ENCODE results near the gene ZSCAN23. TPM values are rescaled to one million over a fixed set of nuclear protein-coding genes. Genes with fewer than 3 reads are reported as not detected.

The ZSCAN23 gene
- total RNA-seq, 1 donor from 2014 or later: 1.5 TPM

Other genes with a start within 250 kb of the ZSCAN23 start
- 6.4 TPM for gene ZSCAN9, start 218.2 kb downstream of the ZSCAN23 start, total RNA-seq
- 2.7 TPM for gene ZKSCAN4, start 191.2 kb downstream of the ZSCAN23 start, total RNA-seq
- gene NKAPL, start 184.2 kb downstream of the ZSCAN23 start, total RNA-seq: 3.1 TPM
- gene ZSCAN26, start 176.3 kb downstream of the ZSCAN23 start, total RNA-seq: 5.9 TPM
- gene PGBD1, start 161.9 kb downstream of the ZSCAN23 start, total RNA-seq: 4.0 TPM
- 5.8 TPM for gene ZSCAN31, start 107.3 kb downstream of the ZSCAN23 start, total RNA-seq
- 3.0 TPM for gene ZKSCAN3, start 93.5 kb downstream of the ZSCAN23 start, total RNA-seq
- 3.5 TPM for gene ZSCAN12, start 43.7 kb downstream of the ZSCAN23 start, total RNA-seq
- not detected for gene GPX6, start 72.3 kb upstream of the ZSCAN23 start, total RNA-seq
- gene GPX5, start 82.4 kb upstream of the ZSCAN23 start, total RNA-seq: not detected

Data from mesenteric fat pad (tissue), 1 donor.